HG03025 (cell line): ENCODE measurements around the gene LCE1C.

Experiments
- ATAC-seq: cut with Tn5 transposase; IDR thresholded peaks from one replicate; pipeline ENCODE4 v1.9.1; 2021; ENCODE audit warnings: mild to moderate bottlenecking, moderate library complexity; ENCODE audit not compliant: unreplicated experiment, low FRiP score

The LCE1C gene

GRCh38 chr1:152760551-152761190, 45.8 kb downstream of the LCE1C start:
- ATAC-seq = no peak

- no peak for ATAC-seq
These were observed 46.8 kb downstream of the LCE1C start for GRCh38 chr1:152759453-152760173.

GRCh38 chr1:152758636-152759035, 47.8 kb downstream of the LCE1C start:
- ATAC-seq = no peak

- no peak for ATAC-seq
These were observed 48.7 kb downstream of the LCE1C start, which contains the start of gene KPRP for GRCh38 chr1:152757747-152758146. Gene KPRP (plus strand): TSS chr1:152758025. CDS start chr1:152759589, 1,564 bp downstream.

GRCh38 chr1:152756872-152757271, 49.6 kb downstream of the LCE1C start:
- no peak for ATAC-seq
